Measurements from ENCODE around the gene ZNF2.

Gene ZNF2

DNA sequence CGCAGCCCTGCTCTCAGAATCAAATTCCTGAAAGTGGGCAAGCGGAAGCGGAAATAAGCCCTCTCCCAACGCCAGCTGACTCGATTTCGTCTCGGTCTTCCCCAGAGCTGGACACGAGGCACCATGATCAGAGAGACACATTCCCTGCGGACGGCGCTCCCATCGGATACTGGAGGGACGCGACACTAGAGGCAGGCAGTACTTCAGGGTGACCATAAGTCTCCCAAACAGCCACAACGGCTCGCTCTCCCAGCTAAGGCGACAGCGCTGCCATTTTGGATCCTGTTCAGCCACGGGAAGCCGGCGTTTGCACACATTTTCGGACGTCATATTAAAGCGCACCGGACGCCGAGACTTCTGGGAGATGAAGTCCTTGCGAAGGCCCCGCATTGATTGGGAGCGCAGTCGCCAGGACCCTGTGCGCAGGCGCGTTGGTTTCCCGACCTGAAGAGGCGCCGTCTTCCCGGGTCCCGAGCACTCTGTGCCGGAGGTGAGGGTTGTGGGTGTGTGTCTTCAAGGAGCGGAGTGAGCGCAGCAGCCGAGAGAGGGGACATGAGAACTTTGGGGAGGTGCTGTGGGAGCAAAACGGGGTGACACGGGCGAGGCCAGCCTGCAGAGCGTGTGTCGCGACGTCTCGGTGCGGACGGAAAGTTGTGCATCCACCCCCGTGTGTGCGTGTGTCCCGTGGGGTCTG lies at the start of gene ZNF2:
Gene ZNF2, plus strand, starts transcription at position 439 of the 694 bp plus-strand sequence. CDS start 10,418 bp downstream, outside the sequence.
- TF ChIP-seq, protein P1, sequence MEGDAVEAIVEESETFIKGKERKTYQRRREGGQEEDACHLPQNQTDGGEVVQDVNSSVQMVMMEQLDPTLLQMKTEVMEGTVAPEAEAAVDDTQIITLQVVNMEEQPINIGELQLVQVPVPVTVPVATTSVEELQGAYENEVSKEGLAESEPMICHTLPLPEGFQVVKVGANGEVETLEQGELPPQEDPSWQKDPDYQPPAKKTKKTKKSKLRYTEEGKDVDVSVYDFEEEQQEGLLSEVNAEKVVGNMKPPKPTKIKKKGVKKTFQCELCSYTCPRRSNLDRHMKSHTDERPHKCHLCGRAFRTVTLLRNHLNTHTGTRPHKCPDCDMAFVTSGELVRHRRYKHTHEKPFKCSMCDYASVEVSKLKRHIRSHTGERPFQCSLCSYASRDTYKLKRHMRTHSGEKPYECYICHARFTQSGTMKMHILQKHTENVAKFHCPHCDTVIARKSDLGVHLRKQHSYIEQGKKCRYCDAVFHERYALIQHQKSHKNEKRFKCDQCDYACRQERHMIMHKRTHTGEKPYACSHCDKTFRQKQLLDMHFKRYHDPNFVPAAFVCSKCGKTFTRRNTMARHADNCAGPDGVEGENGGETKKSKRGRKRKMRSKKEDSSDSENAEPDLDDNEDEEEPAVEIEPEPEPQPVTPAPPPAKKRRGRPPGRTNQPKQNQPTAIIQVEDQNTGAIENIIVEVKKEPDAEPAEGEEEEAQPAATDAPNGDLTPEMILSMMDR (IDR thresholded peaks at IDR 0.05; ENCODE audit: control extremely low read depth, extremely low read depth, low read depth, missing control alignments) = no peak
- ChIA-PET POLR2A (interaction anchor here (0.6 kb wide), 1 partner anchor 43 kb away, joined by 3 read pairs; no protein-coding TSS in a partner anchor), CTCF (interaction anchor here (0.7 to 2.0 kb wide), 6 partner anchors 12 to 143 kb away, joined by 3 to 10 read pairs (median 4); partner anchors contain the start of gene MRPS5)
- DNase-seq (ENCODE audit: extremely low spot score) = peak; percentile 98

DNA sequence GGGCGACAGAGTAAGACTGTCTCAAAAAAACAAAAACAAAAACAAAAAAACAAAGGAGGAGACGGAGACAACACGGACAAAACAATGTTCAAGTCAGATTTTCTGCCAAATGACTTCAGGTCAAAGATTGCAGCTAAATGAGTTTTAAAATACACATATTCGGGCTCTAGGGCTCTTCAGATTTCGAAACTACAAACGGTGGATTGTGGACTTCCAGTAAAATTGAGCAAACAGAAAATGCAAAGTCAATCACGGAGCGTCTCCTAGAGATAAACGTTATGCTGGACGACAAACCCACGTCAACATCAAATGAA lies 44.6 kb upstream of the ZNF2 start:
- TF ChIP-seq, protein P1 (IDR thresholded peaks at IDR 0.05; ENCODE audit: control extremely low read depth, extremely low read depth, low read depth, missing control alignments) = no peak
- DNase-seq (ENCODE audit: extremely low spot score) = peak; percentile 18
- CTCF ChIA-PET = interaction anchor here (1.4 to 4.0 kb wide), 7 partner anchors 31 to 246 kb away, joined by 3 to 23 read pairs (median 5); partner anchors contain the start of gene ZNF2
- POLR2A ChIA-PET = no interaction called here

DNA sequence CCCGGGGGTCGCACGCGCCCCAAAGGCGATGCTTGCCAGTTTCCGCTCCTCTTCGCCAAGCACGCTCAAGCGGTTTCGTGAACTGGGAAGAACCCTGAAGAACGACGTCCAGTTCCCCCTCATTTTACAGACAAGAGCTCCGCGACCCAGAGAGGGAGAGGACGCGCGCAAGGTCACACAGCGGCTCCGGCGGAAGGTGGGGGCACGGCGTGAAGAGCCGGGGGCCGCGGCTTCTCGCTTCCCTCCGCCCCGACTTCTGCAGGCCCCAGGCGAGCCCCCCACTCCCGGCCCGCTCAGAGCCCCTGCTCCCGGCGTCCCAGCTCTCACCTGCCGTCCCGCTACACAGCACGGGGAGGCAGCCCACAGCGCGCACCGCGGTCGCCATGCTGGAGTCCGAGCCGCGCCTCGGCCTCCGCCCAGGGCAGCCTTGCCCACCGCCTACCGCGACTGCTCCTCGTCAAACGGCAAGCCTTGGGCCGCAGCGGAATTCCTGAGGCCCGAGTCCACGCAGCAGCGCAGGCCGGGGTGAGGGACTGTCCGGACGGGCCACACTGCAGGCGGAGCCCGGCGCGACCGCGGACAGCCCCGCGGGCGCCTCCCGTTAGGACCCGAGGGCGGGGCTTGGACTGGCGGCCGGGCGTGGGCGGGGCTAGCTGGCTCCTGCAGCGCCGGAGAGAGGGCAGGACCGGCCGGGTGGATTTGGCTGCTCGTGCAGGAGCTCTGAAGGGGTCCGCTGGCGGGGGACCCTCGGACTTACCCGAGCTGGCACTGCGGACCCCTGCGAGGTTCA lies 44.0 kb upstream of the ZNF2 start, which contains the start of gene MRPS5:
Gene MRPS5, minus strand, starts transcription at position 402 of the 790 bp plus-strand sequence. Its CDS starts 17 bp downstream, at position 385.
- CTCF ChIA-PET = interaction anchor here (1.2 to 4.0 kb wide), 12 partner anchors 13 to 246 kb away, joined by 3 to 23 read pairs (median 4); partner anchors contain the start of genes ZNF2 and ZNF514
- POLR2A ChIA-PET = interaction anchor here (0.6 kb wide), 2 partner anchors 38 to 43 kb away, joined by 3 read pairs; no protein-coding TSS in a partner anchor
- TF ChIP-seq, protein P1 (IDR thresholded peaks at IDR 0.05; ENCODE audit: control extremely low read depth, extremely low read depth, low read depth, missing control alignments) = no peak
- DNase-seq (ENCODE audit: extremely low spot score) = peak; percentile 95

DNA sequence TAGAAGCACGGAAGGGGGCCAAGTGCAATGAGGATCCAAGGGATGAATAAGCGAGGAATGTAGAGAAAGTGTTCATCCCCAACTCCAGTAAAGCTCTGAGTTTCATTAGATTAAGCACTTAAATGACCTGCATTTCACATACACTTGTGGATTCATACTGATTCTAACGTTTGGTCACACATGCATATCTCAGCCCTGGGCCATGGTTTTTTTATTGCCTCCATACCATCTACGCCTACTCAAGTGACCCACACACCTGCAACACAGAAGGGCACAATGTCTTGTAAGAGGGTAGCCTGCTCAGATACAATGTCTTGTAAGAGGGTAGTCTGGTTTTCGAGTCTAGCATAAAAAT lies 43.4 kb upstream of the ZNF2 start:
- TF ChIP-seq, protein P1 (IDR thresholded peaks at IDR 0.05; ENCODE audit: control extremely low read depth, extremely low read depth, low read depth, missing control alignments) = no peak
- POLR2A ChIA-PET = interaction anchor here (0.6 kb wide), 2 partner anchors 37 to 43 kb away, joined by 3 read pairs; no protein-coding TSS in a partner anchor
- CTCF ChIA-PET = interaction anchor here (1.2 to 4.0 kb wide), 12 partner anchors 12 to 247 kb away, joined by 3 to 23 read pairs (median 4); partner anchors contain the start of genes ZNF2 and ZNF514
- no peak for DNase-seq (ENCODE audit: extremely low spot score)

DNA sequence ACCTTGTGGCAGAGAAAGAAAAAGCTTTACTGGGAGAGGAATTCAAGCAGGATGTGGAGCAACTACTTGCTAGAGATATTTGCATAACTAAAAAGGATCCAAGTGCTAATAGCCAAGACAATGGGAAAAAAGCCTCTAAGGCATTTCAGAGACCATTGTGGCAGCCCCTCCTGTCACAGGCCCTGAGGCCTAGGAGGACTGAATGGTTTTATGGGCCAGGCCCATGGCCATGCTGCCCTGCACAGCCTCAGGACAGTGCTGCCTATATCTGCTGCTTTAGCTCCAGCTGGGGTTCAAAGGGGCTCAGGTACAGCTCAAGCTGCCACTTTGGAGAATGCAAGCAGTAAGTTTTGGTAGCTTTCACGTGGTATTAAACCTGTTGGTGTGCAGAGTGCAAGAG lies 26.9 kb upstream of the ZNF2 start:
- TF ChIP-seq, protein P1 (IDR thresholded peaks at IDR 0.05; ENCODE audit: control extremely low read depth, extremely low read depth, low read depth, missing control alignments) = no peak
- CTCF ChIA-PET = no interaction called here
- POLR2A ChIA-PET = no interaction called here
- DNase-seq (ENCODE audit: extremely low spot score) = no peak

DNA sequence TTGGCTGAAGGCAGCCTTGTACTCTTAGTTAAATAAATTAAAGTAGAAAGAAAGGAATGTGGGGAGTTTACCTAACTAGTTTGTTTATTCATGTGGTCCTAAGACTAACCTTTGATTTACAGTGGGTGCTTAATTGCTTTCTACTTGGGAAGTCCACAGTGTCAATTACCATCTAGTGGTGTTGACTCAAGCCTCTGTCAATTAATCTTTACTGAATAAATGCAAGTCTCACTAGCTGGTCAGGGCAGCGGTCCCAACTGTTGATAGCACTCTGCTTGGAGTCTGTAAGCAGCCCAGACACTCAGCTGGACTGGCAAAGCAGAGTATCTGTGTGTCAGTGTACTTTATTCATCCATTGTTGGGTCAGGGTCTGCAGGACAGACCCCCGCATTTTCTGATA lies 21.8 kb upstream of the ZNF2 start:
- ChIA-PET CTCF (no interaction called here), POLR2A (no interaction called here)
- TF ChIP-seq, protein P1 (IDR thresholded peaks at IDR 0.05; ENCODE audit: control extremely low read depth, extremely low read depth, low read depth, missing control alignments) = no peak
- no peak for DNase-seq (ENCODE audit: extremely low spot score)

Measured in GM10248 (cell line).